ENCODE measurements around the gene BNIP2.

The BNIP2 gene

GRCh38 chr15:59688782-59689625 lies at the start of gene BNIP2:
Gene BNIP2, minus strand, starts transcription at chr15:59689320. Its CDS starts 6,863 bp downstream, at chr15:59682457.
- Mint-ChIP-seq H3K36me3 (peaks cover 5% of the 10 kb centered on the region), H3K9me3 (ENCODE audit: low read depth) (no peaks in the 10 kb centered on the region), H3K4me3 (peak within 1 kb of the TSS; percentile 94), H3K27ac (peak within 1 kb of the TSS; percentile 91), H3K4me1 (ENCODE audit: low read depth) (peaks cover 49% of the 10 kb centered on the region), H3K27me3 (no peaks in the 10 kb centered on the region)

GRCh38 chr15:59738676-59739075 lies 49.6 kb upstream of the BNIP2 start:
- no peaks in the 10 kb centered on the region for H3K27me3 Mint-ChIP-seq
- H3K4me1 Mint-ChIP-seq (ENCODE audit: low read depth) = no peaks in the 10 kb centered on the region
- H3K36me3 Mint-ChIP-seq = peaks cover under 1% of the 10 kb centered on the region
- no peak overlapping the region for H3K4me3 Mint-ChIP-seq
- peaks cover under 1% of the 10 kb centered on the region for H3K9me3 Mint-ChIP-seq (ENCODE audit: low read depth)
- no peak overlapping the region for H3K27ac Mint-ChIP-seq

- Mint-ChIP-seq H3K4me3 (no peak overlapping the region), H3K4me1 (ENCODE audit: low read depth) (no peaks in the 10 kb centered on the region), H3K27ac (no peak overlapping the region), H3K9me3 (ENCODE audit: low read depth) (no peaks in the 10 kb centered on the region), H3K36me3 (no peaks in the 10 kb centered on the region), H3K27me3 (no peaks in the 10 kb centered on the region)
Observed at GRCh38 chr15:59736181-59736580, 47.1 kb upstream of the BNIP2 start.

GRCh38 chr15:59725151-59725486 lies 36.0 kb upstream of the BNIP2 start:
- Mint-ChIP-seq H3K4me1 (ENCODE audit: low read depth) (peaks cover 2% of the 10 kb centered on the region), H3K9me3 (ENCODE audit: low read depth) (no peaks in the 10 kb centered on the region), H3K4me3 (no peak overlapping the region), H3K36me3 (no peaks in the 10 kb centered on the region), H3K27me3 (no peaks in the 10 kb centered on the region), H3K27ac (no peak overlapping the region)

- no peaks in the 10 kb centered on the region for H3K9me3 Mint-ChIP-seq (ENCODE audit: low read depth)
- H3K27ac Mint-ChIP-seq = no peak overlapping the region
- peaks cover 2% of the 10 kb centered on the region for H3K4me1 Mint-ChIP-seq (ENCODE audit: low read depth)
- no peaks in the 10 kb centered on the region for H3K36me3 Mint-ChIP-seq
- H3K27me3 Mint-ChIP-seq = no peaks in the 10 kb centered on the region
- H3K4me3 Mint-ChIP-seq = no peak overlapping the region
Observed at GRCh38 chr15:59723687-59724346, 34.7 kb upstream of the BNIP2 start.

- H3K4me1 Mint-ChIP-seq (ENCODE audit: low read depth) = peaks cover 2% of the 10 kb centered on the region
- no peaks in the 10 kb centered on the region for H3K27me3 Mint-ChIP-seq
- no peaks in the 10 kb centered on the region for H3K9me3 Mint-ChIP-seq (ENCODE audit: low read depth)
- no peaks in the 10 kb centered on the region for H3K36me3 Mint-ChIP-seq
- no peak overlapping the region for H3K4me3 Mint-ChIP-seq
- no peak overlapping the region for H3K27ac Mint-ChIP-seq
Observed at GRCh38 chr15:59722476-59722875, 33.4 kb upstream of the BNIP2 start.

GRCh38 chr15:59722037-59722436 lies 32.9 kb upstream of the BNIP2 start:
- Mint-ChIP-seq H3K27me3 (no peaks in the 10 kb centered on the region), H3K9me3 (ENCODE audit: low read depth) (no peaks in the 10 kb centered on the region), H3K4me1 (ENCODE audit: low read depth) (peaks cover 2% of the 10 kb centered on the region), H3K4me3 (no peak overlapping the region), H3K27ac (no peak overlapping the region), H3K36me3 (no peaks in the 10 kb centered on the region)

GRCh38 chr15:59721411-59721810 lies 32.3 kb upstream of the BNIP2 start:
- Mint-ChIP-seq H3K27me3 (no peaks in the 10 kb centered on the region), H3K9me3 (ENCODE audit: low read depth) (no peaks in the 10 kb centered on the region), H3K36me3 (no peaks in the 10 kb centered on the region), H3K4me3 (no peak overlapping the region), H3K27ac (no peak overlapping the region), H3K4me1 (ENCODE audit: low read depth) (peaks cover 2% of the 10 kb centered on the region)

- Mint-ChIP-seq H3K27me3 (no peaks in the 10 kb centered on the region), H3K36me3 (no peaks in the 10 kb centered on the region), H3K27ac (no peak overlapping the region), H3K4me1 (ENCODE audit: low read depth) (no peaks in the 10 kb centered on the region), H3K9me3 (ENCODE audit: low read depth) (no peaks in the 10 kb centered on the region), H3K4me3 (no peak overlapping the region)
Observed at GRCh38 chr15:59713177-59713576, 24.1 kb upstream of the BNIP2 start.

GRCh38 chr15:59711451-59712243 lies 22.5 kb upstream of the BNIP2 start:
- Mint-ChIP-seq H3K27me3 (no peaks in the 10 kb centered on the region), H3K36me3 (no peaks in the 10 kb centered on the region), H3K9me3 (ENCODE audit: low read depth) (no peaks in the 10 kb centered on the region), H3K27ac (no peak overlapping the region), H3K4me1 (ENCODE audit: low read depth) (no peaks in the 10 kb centered on the region), H3K4me3 (no peak overlapping the region)

GRCh38 chr15:59707619-59708018 lies 18.5 kb upstream of the BNIP2 start:
- no peaks in the 10 kb centered on the region for H3K27me3 Mint-ChIP-seq
- no peaks in the 10 kb centered on the region for H3K36me3 Mint-ChIP-seq
- no peak overlapping the region for H3K4me3 Mint-ChIP-seq
- no peak overlapping the region for H3K27ac Mint-ChIP-seq
- H3K9me3 Mint-ChIP-seq (ENCODE audit: low read depth) = no peaks in the 10 kb centered on the region
- H3K4me1 Mint-ChIP-seq (ENCODE audit: low read depth) = no peaks in the 10 kb centered on the region

- Mint-ChIP-seq H3K4me1 (ENCODE audit: low read depth) (no peaks in the 10 kb centered on the region), H3K27ac (no peak overlapping the region), H3K36me3 (no peaks in the 10 kb centered on the region), H3K27me3 (peaks cover 1% of the 10 kb centered on the region), H3K4me3 (no peak overlapping the region), H3K9me3 (ENCODE audit: low read depth) (no peaks in the 10 kb centered on the region)
Observed at GRCh38 chr15:59703979-59704796, 15.1 kb upstream of the BNIP2 start.

GRCh38 chr15:59702351-59702750 lies 13.2 kb upstream of the BNIP2 start:
- no peak overlapping the region for H3K4me3 Mint-ChIP-seq
- H3K4me1 Mint-ChIP-seq (ENCODE audit: low read depth) = no peaks in the 10 kb centered on the region
- peaks cover 1% of the 10 kb centered on the region for H3K27me3 Mint-ChIP-seq
- H3K9me3 Mint-ChIP-seq (ENCODE audit: low read depth) = no peaks in the 10 kb centered on the region
- no peak overlapping the region for H3K27ac Mint-ChIP-seq
- H3K36me3 Mint-ChIP-seq = no peaks in the 10 kb centered on the region

GRCh38 chr15:59701880-59702279 lies 12.8 kb upstream of the BNIP2 start:
- Mint-ChIP-seq H3K9me3 (ENCODE audit: low read depth) (no peaks in the 10 kb centered on the region), H3K4me1 (ENCODE audit: low read depth) (no peaks in the 10 kb centered on the region), H3K27ac (no peak overlapping the region), H3K4me3 (no peak overlapping the region), H3K36me3 (no peaks in the 10 kb centered on the region), H3K27me3 (peaks cover 1% of the 10 kb centered on the region)
